ENCODE measurements around the gene AGPAT4. TPM values are rescaled to one million over a fixed set of nuclear protein-coding genes. Genes with fewer than 3 reads are reported as not detected.
"Not testable (repeated sequence)": the region's sequence is repeated elsewhere in the genome, so short reads cannot be mapped to it uniquely, and the experiment has no call there.

AGPAT4 gene
- total RNA-seq, 1 experiment from 2014 or later = 9.2 TPM

DNA sequence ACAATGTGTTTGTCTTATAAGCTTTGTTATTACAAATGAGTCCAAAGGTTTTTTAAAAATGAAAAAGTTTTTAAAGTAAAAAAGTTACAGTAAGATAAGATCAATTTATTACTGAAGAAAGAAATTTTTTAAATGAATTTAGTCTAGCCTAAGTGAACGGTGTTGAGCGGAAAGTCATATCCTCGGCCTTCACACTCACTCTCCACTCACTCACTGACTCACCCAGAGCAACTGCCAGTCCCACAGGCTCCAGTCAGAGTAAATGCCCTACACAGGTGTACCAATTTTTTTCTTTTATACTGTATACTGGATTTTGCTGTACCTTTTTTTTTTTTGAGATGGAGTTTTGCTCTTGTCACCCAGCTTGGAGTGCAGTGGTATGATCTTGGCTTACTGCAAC lies 42.7 kb upstream of the AGPAT4 start:
- Mint-ChIP-seq H3K27me3 (ENCODE audit: insufficient read depth, unreplicated experiment) (no peaks in the 10 kb centered on the region), H3K4me3 (ENCODE audit: unreplicated experiment) (no peak overlapping the region), H3K9me3 (ENCODE audit: unreplicated experiment) (peaks cover 13% of the 10 kb centered on the region), H3K27ac (ENCODE audit: unreplicated experiment) (no peak overlapping the region), H3K4me1 (ENCODE audit: low read depth, unreplicated experiment) (no peaks in the 10 kb centered on the region), H3K36me3 (ENCODE audit: insufficient read depth, unreplicated experiment) (no peaks in the 10 kb centered on the region)
- TF ChIP-seq, protein P1, sequence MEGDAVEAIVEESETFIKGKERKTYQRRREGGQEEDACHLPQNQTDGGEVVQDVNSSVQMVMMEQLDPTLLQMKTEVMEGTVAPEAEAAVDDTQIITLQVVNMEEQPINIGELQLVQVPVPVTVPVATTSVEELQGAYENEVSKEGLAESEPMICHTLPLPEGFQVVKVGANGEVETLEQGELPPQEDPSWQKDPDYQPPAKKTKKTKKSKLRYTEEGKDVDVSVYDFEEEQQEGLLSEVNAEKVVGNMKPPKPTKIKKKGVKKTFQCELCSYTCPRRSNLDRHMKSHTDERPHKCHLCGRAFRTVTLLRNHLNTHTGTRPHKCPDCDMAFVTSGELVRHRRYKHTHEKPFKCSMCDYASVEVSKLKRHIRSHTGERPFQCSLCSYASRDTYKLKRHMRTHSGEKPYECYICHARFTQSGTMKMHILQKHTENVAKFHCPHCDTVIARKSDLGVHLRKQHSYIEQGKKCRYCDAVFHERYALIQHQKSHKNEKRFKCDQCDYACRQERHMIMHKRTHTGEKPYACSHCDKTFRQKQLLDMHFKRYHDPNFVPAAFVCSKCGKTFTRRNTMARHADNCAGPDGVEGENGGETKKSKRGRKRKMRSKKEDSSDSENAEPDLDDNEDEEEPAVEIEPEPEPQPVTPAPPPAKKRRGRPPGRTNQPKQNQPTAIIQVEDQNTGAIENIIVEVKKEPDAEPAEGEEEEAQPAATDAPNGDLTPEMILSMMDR (IDR thresholded peaks at IDR 0.05; ENCODE audit: insufficient read depth in 1 of 2, low read depth in 1 of 2, low read length in 1 of 2, severe bottlenecking in 1 of 2, unreplicated experiment in 1 of 2) = no peak
- Histone ChIP-seq H3K4me1 (no peaks in the 10 kb centered on the region), H3K27me3 (replicated peaks; ENCODE audit: control insufficient read depth, insufficient read depth, low read length) (no peaks in the 10 kb centered on the region), H3K4me3 (ENCODE audit: low read depth, low read length) (no peak overlapping the region), H3K36me3 (ENCODE audit: control insufficient read depth, insufficient read depth, low read length) (no peaks in the 10 kb centered on the region), H3K9me3 (no peaks in the 10 kb centered on the region)
- POLR2A ChIA-PET = no interaction called here
- BruUV-seq (replicated peaks) = no TSS peak
- intact Hi-C loops (cut with micrococcal nuclease; ENCODE audit: unreplicated experiment) = no loop called here
- CTCF ChIA-PET = no interaction called here
- DNase-seq = no peak

DNA sequence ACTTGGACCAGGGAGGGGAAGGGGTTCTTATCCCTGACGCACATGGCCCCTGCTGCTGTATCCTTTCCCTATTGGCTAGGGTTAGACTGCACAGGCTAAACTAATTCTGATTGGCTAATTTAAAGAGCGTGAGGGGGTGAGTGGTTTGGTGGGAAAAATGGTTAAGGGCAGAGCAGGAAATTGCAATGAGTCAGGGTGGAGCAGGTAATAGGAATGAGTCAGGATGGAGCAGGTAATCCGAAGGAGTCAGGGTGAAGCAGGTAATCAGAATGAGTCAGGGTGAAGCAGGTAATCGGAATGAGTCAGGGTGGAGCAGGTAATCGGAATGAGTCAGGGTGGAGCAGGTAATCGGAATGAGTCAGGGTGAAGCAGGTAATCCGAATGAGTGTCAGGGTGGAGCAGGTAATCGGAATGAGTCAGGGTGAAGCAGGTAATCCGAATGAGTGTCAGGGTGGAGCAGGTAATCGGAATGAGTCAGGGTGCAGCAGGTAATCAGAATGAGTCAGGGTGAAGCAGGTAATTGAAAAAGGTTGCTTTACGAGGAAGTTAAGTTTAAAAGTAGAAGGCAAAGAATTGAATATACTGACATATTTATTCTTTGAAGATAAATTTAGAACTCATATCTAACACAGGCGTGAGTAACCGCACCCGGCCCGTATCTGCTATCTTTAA lies 41.5 kb upstream of the AGPAT4 start:
- H3K27me3 Mint-ChIP-seq (ENCODE audit: insufficient read depth, unreplicated experiment); intact Hi-C loops (cut with micrococcal nuclease; ENCODE audit: unreplicated experiment); H3K27ac Mint-ChIP-seq (ENCODE audit: unreplicated experiment); H3K4me3 Mint-ChIP-seq (ENCODE audit: unreplicated experiment); H3K9me3 ChIP-seq; DNase-seq; BruUV-seq (replicated peaks); H3K36me3 ChIP-seq (ENCODE audit: control insufficient read depth, insufficient read depth, low read length); H3K27me3 ChIP-seq (replicated peaks; ENCODE audit: control insufficient read depth, insufficient read depth, low read length); POLR2A ChIA-PET; H3K36me3 Mint-ChIP-seq (ENCODE audit: insufficient read depth, unreplicated experiment); H3K4me1 ChIP-seq; H3K4me1 Mint-ChIP-seq (ENCODE audit: low read depth, unreplicated experiment); H3K4me3 ChIP-seq (ENCODE audit: low read depth, low read length); CTCF ChIA-PET: not testable (repeated sequence)
- peaks cover 20% of the 10 kb centered on the region for H3K9me3 Mint-ChIP-seq (ENCODE audit: unreplicated experiment)

DNA sequence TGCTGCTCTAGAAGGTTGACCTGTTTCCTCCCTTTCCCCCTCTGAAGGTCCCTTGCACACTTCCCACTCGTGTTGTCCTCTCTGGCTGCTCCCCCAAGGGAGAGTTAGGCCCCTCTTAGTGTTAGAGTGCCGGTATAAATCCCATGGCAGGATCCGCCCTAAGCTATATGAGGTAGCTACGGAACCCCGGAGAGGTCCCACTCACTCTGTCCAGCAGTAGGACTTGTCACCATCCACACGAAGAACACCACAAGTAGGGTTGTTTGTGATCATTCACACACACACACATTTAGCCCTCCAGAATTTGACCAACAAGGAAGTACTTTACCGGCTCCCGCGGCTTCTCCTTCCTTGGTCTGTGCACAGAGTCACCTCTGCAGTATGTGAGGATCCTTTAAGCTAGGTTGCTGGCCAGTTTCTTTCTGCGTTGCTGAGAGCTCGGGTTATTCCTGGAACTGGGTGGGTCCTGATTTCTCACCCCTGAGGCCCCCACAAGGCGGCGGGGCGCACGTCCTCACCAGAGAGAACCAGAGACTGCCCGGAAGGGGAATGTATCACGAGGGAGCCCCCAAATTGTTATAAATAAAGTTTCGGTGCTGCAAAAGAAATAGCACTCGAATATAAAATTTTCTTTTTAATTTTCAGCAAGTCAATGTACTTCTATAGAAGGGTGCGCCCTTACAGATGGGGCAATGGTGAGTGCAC lies 40.8 kb upstream of the AGPAT4 start:
- H3K36me3 ChIP-seq (ENCODE audit: control insufficient read depth, insufficient read depth, low read length); H3K4me1 ChIP-seq; H3K4me3 ChIP-seq (ENCODE audit: low read depth, low read length); H3K27me3 Mint-ChIP-seq (ENCODE audit: insufficient read depth, unreplicated experiment); H3K27ac Mint-ChIP-seq (ENCODE audit: unreplicated experiment); H3K4me3 Mint-ChIP-seq (ENCODE audit: unreplicated experiment); H3K36me3 Mint-ChIP-seq (ENCODE audit: insufficient read depth, unreplicated experiment); DNase-seq; BruUV-seq (replicated peaks); H3K9me3 ChIP-seq; H3K27me3 ChIP-seq (replicated peaks; ENCODE audit: control insufficient read depth, insufficient read depth, low read length); H3K4me1 Mint-ChIP-seq (ENCODE audit: low read depth, unreplicated experiment); POLR2A ChIA-PET; CTCF ChIA-PET: not testable (repeated sequence)
- H3K9me3 Mint-ChIP-seq (ENCODE audit: unreplicated experiment) = peaks cover 20% of the 10 kb centered on the region
- intact Hi-C loops (cut with micrococcal nuclease; ENCODE audit: unreplicated experiment) = loop anchor here (5.0 kb wide), 1 partner anchor 53 kb away; no protein-coding TSS in a partner anchor

DNA sequence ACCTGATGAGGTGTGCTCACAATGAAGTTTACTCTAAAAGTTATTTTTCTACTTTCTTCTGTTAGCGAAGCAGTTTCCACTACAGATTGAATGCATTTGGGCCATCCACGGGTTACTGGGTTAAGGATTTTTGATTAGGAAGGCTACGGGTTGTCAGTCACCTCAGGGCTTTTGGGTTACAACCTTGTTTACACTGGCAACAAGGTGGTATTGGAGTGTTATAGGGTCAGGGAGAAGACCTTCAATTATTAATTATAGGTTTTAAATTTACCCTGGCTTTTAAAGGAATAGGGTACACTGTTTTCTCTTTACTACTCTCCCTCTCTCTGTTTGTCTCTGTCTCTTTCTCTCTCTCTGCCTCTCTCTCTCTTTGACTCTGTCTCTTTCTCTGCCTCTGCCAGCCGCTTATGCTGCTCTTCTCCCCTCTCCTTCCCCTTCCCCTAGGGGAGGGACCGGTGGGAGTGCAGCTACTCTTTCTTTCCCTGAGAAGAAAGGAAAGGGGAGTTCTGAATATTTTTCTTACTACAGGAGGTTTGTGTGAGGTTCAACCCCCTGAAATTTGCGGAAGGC lies 40.2 kb upstream of the AGPAT4 start:
- DNase-seq = no peak
- Histone ChIP-seq H3K4me3 (ENCODE audit: low read depth, low read length) (no peak overlapping the region), H3K36me3 (ENCODE audit: control insufficient read depth, insufficient read depth, low read length) (no peaks in the 10 kb centered on the region), H3K27me3 (replicated peaks; ENCODE audit: control insufficient read depth, insufficient read depth, low read length) (no peaks in the 10 kb centered on the region), H3K9me3 (no peaks in the 10 kb centered on the region), H3K4me1 (no peaks in the 10 kb centered on the region)
- ChIA-PET CTCF (no interaction called here), POLR2A (no interaction called here)
- H3K27me3 Mint-ChIP-seq (ENCODE audit: insufficient read depth, unreplicated experiment) = no peaks in the 10 kb centered on the region
- no peak overlapping the region for H3K27ac Mint-ChIP-seq (ENCODE audit: unreplicated experiment)
- TF ChIP-seq, protein P1 (IDR thresholded peaks at IDR 0.05; ENCODE audit: insufficient read depth in 1 of 2, low read depth in 1 of 2, low read length in 1 of 2, severe bottlenecking in 1 of 2, unreplicated experiment in 1 of 2) = no peak
- no TSS peak for BruUV-seq (replicated peaks)
- H3K4me1 Mint-ChIP-seq (ENCODE audit: low read depth, unreplicated experiment) = no peaks in the 10 kb centered on the region
- no peaks in the 10 kb centered on the region for H3K36me3 Mint-ChIP-seq (ENCODE audit: insufficient read depth, unreplicated experiment)
- intact Hi-C loops (cut with micrococcal nuclease; ENCODE audit: unreplicated experiment) = loop anchor here (5.0 kb wide), 1 partner anchor 53 kb away; no protein-coding TSS in a partner anchor
- peaks cover 20% of the 10 kb centered on the region for H3K9me3 Mint-ChIP-seq (ENCODE audit: unreplicated experiment)
- H3K4me3 Mint-ChIP-seq (ENCODE audit: unreplicated experiment) = no peak overlapping the region

DNA sequence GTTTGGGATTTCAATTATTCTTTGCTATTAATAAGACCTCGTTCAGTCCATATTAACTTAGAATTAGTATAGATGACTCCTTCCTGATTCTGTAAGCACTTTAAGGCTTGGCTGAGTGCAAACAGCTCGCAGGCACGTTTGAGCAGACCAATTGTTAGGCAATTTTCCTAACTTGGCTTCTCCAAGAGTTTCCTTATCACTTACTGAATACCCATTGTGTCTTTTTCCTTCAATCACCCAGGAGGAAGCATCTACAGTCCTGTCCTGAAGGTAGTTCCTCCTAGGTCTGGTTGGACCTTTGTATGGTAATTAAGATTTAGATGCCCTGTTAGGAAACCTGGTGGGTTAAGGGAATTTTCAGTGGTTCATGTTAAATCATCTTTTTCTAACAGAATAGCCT lies 39.6 kb upstream of the AGPAT4 start:
- H3K27ac Mint-ChIP-seq (ENCODE audit: unreplicated experiment); H3K4me1 Mint-ChIP-seq (ENCODE audit: low read depth, unreplicated experiment); DNase-seq; H3K27me3 Mint-ChIP-seq (ENCODE audit: insufficient read depth, unreplicated experiment); H3K36me3 ChIP-seq (ENCODE audit: control insufficient read depth, insufficient read depth, low read length); H3K27me3 ChIP-seq (replicated peaks; ENCODE audit: control insufficient read depth, insufficient read depth, low read length); H3K36me3 Mint-ChIP-seq (ENCODE audit: insufficient read depth, unreplicated experiment); H3K4me3 ChIP-seq (ENCODE audit: low read depth, low read length); H3K4me3 Mint-ChIP-seq (ENCODE audit: unreplicated experiment); H3K9me3 ChIP-seq; POLR2A ChIA-PET; BruUV-seq (replicated peaks); H3K4me1 ChIP-seq; CTCF ChIA-PET: not testable (repeated sequence)
- H3K9me3 Mint-ChIP-seq (ENCODE audit: unreplicated experiment) = peaks cover 20% of the 10 kb centered on the region
- intact Hi-C loops (cut with micrococcal nuclease; ENCODE audit: unreplicated experiment) = loop anchor here (5.0 kb wide), 1 partner anchor 54 kb away; no protein-coding TSS in a partner anchor
